ENCODE results near the gene ADCY5. TPM values are rescaled to one million over a fixed set of nuclear protein-coding genes. Genes with fewer than 3 reads are reported as not detected.

Gene ADCY5
- total and polyA plus RNA-seq, 2 donors (not counting 1 experiment from before 2014, with no cell fraction given) = not detected

GRCh38 chr3:123344175-123344906 lies 104.5 kb downstream of the ADCY5 start:
- Histone ChIP-seq H3K9me3 (ENCODE audit: control extremely low read depth in 1 of 3, control insufficient read depth in 2 of 3, insufficient read depth in 1 of 3, low read length in 2 of 3) (no peaks in the 10 kb centered on the region), H3K27ac (ENCODE audit: low read length in 2 of 2) (no peak overlapping the region), H4K20me1 (ENCODE audit: control insufficient read depth, insufficient read depth, low read length, poor library complexity, severe bottlenecking) (no peaks in the 10 kb centered on the region), H3K4me2 (replicated peaks; ENCODE audit: low read depth, low read length, poor library complexity, severe bottlenecking) (no peak overlapping the region), H3K4me3 (ENCODE audit: control extremely low read depth in 1 of 5, extremely low read depth in 1 of 5, insufficient read depth in 1 of 5, low read depth in 2 of 5, low read length in 4 of 5) (no peak overlapping the region), H3K36me3 (replicated peaks in 1 of 2; ENCODE audit: control extremely low read depth in 1 of 2, control insufficient read depth in 1 of 2, extremely low read depth in 1 of 2, insufficient read depth in 2 of 2, low read length in 1 of 2) (no peaks in the 10 kb centered on the region), H3K79me2 (ENCODE audit: control insufficient read depth, insufficient read depth, low read length) (no peaks in the 10 kb centered on the region), H3K27me3 (replicated peaks in 1 of 4; ENCODE audit: control extremely low read depth in 1 of 4, control insufficient read depth in 3 of 4, insufficient read depth in 4 of 4, low read length in 3 of 4) (no peaks in the 10 kb centered on the region), H2AFZ (ENCODE audit: insufficient read depth, low read depth, low read length, poor library complexity, severe bottlenecking) (no peak overlapping the region), H3K9ac (ENCODE audit: low read length) (no peak overlapping the region), H3K4me1 (ENCODE audit: control insufficient read depth in 2 of 2, insufficient read depth in 2 of 2, low read length in 2 of 2) (no peaks in the 10 kb centered on the region)
- ChIA-PET POLR2A (no interaction called here), CTCF (no interaction called here)
- ATAC-seq (ENCODE audit: low read depth) = no peak
- DNase-seq = no peak
- no peak overlapping the region for H3K4me3 Mint-ChIP-seq
- intact Hi-C loops (cut with micrococcal nuclease) = no loop called here
- H3K4me1 Mint-ChIP-seq = no peaks in the 10 kb centered on the region
- 93% methylated on average over 3 of the region's 6 CpGs for WGBS (ENCODE audit: insufficient coverage)
- H3K27me3 Mint-ChIP-seq = peaks cover 13% of the 10 kb centered on the region
- no peak overlapping the region for H3K27ac Mint-ChIP-seq
- no peaks in the 10 kb centered on the region for H3K9me3 Mint-ChIP-seq (ENCODE audit: insufficient read depth)
- no peak for TF ChIP-seq CTCF (IDR thresholded peaks at IDR 0.05)

- Mint-ChIP-seq H3K9me3 (ENCODE audit: insufficient read depth) (no peaks in the 10 kb centered on the region), H3K4me1 (no peaks in the 10 kb centered on the region), H3K4me3 (no peak overlapping the region), H3K27ac (no peak overlapping the region), H3K27me3 (peaks cover 5% of the 10 kb centered on the region)
- no peaks in the 10 kb centered on the region for H3K79me2 ChIP-seq (ENCODE audit: control insufficient read depth, insufficient read depth, low read length)
- WGBS (ENCODE audit: insufficient coverage) = 85% methylated on average over 14 of the region's 15 CpGs
- H3K36me3 ChIP-seq (replicated peaks in 1 of 2; ENCODE audit: control extremely low read depth in 1 of 2, control insufficient read depth in 1 of 2, extremely low read depth in 1 of 2, insufficient read depth in 2 of 2, low read length in 1 of 2) = no peaks in the 10 kb centered on the region
- H3K4me1 ChIP-seq (ENCODE audit: control insufficient read depth in 2 of 2, insufficient read depth in 2 of 2, low read length in 2 of 2) = no peaks in the 10 kb centered on the region
- no peak for TF ChIP-seq CTCF (IDR thresholded peaks at IDR 0.05)
- TF ChIP-seq EZH2 (IDR thresholded peaks at IDR 0.05; ENCODE audit: borderline replicate concordance, insufficient read depth, low read depth, low read length, poor library complexity, severe bottlenecking) = no peak
- no peaks in the 10 kb centered on the region for H3K9me3 ChIP-seq (ENCODE audit: control extremely low read depth in 1 of 3, control insufficient read depth in 2 of 3, insufficient read depth in 1 of 3, low read length in 2 of 3)
- H4K20me1 ChIP-seq (ENCODE audit: control insufficient read depth, insufficient read depth, low read length, poor library complexity, severe bottlenecking) = no peaks in the 10 kb centered on the region
- ATAC-seq (ENCODE audit: low read depth) = no peak
- H3K4me2 ChIP-seq (replicated peaks; ENCODE audit: low read depth, low read length, poor library complexity, severe bottlenecking) = no peak overlapping the region
- intact Hi-C loops (cut with micrococcal nuclease) = no loop called here
- POLR2A ChIA-PET = no interaction called here
- no peak overlapping the region for H3K9ac ChIP-seq (ENCODE audit: low read length)
- no peak for DNase-seq
- no peaks in the 10 kb centered on the region for H3K27me3 ChIP-seq (replicated peaks in 1 of 4; ENCODE audit: control extremely low read depth in 1 of 4, control insufficient read depth in 3 of 4, insufficient read depth in 4 of 4, low read length in 3 of 4)
- CTCF ChIA-PET = interaction anchor here (0.7 kb wide), 1 partner anchor 14 kb away, joined by 3 read pairs; no protein-coding TSS in a partner anchor
- H3K27ac ChIP-seq (ENCODE audit: low read length in 2 of 2) = no peak overlapping the region
- no peak overlapping the region for H2AFZ ChIP-seq (ENCODE audit: insufficient read depth, low read depth, low read length, poor library complexity, severe bottlenecking)
- no peak overlapping the region for H3K4me3 ChIP-seq (ENCODE audit: control extremely low read depth in 1 of 5, extremely low read depth in 1 of 5, insufficient read depth in 1 of 5, low read depth in 2 of 5, low read length in 4 of 5)
These were observed 105.4 kb downstream of the ADCY5 start for GRCh38 chr3:123343296-123344174.
